Stimulated activated CD4-positive, alpha-beta T cell treated with anti-CD3 and anti-CD28 coated beads, Interleukin-12 subunit alpha, Interleukin-12 subunit beta, amount 100 ng/mL, for 4 hours (primary cell): ENCODE results near the gene SLC9A3.
"Not testable (repeated sequence)": the region's sequence is repeated elsewhere in the genome, so short reads cannot be mapped to it uniquely, and the experiment has no call there.

Source experiments
- DNase-seq: peaks from one replicate; pipeline ENCODE4 v3.0.0-alpha.2; 2020

The SLC9A3 gene

DNA sequence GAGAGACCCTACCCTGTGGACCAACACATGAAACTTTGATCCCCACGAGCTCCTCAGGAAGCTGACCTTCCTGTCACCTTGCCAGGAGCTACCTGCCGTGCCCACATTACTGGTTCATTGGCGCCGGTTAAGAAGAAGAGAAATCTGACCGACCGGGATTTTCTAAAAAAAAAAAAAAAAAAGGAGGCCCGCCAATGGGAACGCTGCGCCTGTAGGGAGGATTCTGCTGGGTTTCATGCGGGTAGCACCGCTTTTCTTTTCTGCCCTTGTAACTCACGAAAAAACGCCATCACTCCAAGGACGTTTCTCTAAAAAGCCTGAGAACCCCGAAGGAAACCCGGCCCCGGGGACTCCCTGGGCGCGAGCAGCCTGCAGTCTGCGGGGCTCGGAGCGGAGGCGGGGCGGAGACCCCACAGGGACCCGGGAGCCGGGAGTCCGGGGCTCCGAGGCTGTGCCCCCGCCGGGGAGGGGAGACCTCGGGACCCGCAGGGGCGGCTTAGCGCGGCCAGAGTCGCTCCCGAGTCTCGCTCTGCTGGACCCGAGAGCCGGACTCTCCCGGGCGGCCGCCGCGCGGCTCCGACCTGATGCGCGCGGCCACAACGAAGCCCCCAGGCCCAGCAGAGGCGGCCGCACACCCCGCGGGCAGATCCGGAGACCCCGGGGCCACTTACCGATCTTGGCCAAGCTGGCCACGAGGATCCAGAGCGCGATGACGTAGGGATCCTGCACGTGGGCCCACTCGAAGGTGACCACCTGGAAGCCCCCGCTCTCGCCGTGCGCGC lies 617 bp downstream of the SLC9A3 start:
- DNase-seq: no peak

GRCh38 chr5:522899-523440 lies 1.3 kb downstream of the SLC9A3 start:
- no peak for DNase-seq

- DNase-seq: no peak
Measured at GRCh38 chr5:522116-522515, 2.1 kb downstream of the SLC9A3 start.

GRCh38 chr5:521680-522079 lies 2.6 kb downstream of the SLC9A3 start:
- DNase-seq: no peak

DNA sequence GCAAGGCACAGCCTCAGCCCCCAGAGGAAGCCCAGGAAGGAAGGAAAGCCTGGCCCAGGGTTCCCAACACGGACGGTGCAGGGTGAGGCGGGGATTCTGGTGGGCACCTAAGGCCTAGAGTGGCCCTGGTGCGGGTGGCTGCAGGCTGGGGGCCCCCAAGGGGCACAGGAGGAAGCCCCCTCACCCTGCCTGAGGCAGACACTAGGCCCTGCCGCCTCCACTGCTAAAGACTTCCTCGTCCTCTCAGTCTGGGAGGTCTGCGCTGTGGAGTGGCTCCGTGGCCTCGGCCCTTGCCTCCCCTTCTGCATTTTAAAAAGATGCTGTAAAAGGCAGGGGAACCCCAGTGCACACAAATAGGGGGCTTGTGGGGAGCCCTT lies 3.4 kb downstream of the SLC9A3 start:
- DNase-seq: no peak

DNA sequence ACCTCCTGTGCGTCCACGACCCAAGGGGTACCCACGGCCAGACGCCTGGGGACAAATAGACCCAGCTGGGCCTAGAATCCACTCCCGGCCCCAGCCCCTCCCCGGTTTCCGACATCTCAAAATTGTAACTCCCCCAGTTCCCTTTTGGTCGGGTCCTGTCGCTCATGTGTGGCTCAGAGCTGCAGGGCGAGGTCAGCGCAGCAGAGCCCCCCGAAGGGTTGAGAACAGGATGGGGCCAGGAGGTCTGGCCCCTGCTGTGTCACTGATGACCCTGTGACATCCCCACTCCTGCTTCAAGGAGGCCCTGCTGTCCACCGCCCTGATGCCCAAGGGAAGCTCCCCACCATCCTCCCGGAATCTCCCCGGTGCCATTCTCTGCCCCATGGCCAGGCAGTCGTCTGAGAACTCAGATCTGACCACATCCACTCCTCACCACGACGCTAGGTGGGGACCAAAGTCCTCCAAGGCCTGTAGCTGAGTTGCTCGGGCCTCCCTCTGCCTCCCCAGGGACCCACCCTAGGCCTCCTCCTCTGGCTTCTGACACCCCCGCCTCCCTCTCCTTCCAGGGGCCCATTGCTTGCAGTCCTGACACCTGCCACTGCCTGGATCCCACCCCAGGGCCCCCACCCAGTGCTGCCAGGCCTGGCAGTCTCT lies 3.9 kb downstream of the SLC9A3 start:
- DNase-seq: no peak

GRCh38 chr5:518721-519120 lies 5.5 kb downstream of the SLC9A3 start:
- DNase-seq: no peak

- DNase-seq: no peak
Measured at GRCh38 chr5:517535-518100, 6.6 kb downstream of the SLC9A3 start.

DNA sequence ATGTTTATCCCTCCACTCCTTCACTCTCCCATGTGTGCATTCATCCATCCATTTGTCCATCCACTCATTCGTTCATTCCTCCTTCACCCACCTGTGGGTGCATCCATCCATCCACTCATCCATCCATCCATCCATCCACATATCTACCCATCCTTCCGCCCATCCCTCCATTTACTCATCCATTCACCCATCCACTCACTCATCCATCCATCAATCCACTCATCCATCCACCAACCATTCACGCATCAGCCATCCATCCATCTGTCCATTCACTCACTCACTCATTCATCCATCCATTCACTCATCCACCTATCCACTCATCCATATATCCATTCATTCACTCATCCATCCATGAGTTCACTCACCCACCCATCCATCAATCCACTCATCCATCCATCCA lies 7.3 kb downstream of the SLC9A3 start:
- no peak for DNase-seq

DNA sequence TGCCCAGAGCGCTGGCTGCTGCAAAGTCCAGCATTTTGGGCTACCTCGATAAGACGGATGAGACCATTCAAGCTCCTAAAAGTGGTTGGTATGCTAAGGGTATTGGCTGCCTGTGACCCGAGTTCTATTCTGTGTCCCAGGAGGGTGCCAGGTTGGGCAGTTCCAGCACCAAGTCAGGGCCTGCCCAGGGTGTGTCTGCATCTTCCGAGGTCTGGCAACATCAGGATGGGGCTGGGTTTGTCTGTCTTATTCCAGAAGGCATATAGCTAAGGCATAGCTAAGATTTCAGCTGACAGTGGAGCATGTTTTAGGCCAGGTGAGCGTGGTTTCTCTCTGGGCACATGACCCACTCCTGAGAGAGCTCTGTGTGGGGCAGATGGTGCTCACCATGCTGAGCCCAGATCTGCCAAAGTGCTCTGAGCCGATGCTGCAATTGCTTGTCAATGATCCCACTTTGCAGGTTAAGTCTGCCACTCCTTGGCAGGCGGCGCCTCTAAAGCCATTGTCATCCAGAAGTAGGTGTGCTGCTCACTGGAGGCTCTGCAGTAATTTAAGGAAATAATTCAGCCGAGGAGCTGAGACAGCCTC lies 7.8 kb downstream of the SLC9A3 start:
- no peak for DNase-seq

- no peak for DNase-seq
Measured at GRCh38 chr5:515273-515836, 8.9 kb downstream of the SLC9A3 start.

DNA sequence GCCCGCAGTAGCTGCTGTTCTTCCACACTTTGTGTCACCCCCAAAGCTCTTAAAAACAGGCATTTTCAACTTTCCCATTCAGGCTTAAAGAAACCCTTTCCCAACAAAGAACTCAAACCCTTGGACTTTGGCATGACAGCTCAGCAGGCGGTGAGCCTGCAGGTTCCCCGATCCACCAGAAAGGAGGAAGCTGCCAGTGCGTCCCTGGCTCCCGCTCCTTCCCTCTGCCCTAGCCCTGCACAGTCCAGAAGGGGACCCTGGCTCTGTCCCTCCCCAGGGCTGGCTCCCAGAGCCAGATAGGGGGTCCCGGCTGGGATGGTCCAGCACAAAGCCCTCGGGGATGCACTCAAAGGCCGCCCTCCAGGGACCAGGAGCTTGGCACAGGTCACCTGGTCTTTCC lies 9.6 kb downstream of the SLC9A3 start:
- DNase-seq: no peak

- DNase-seq: no peak
Measured at GRCh38 chr5:514101-514485, 10.2 kb downstream of the SLC9A3 start.

DNA sequence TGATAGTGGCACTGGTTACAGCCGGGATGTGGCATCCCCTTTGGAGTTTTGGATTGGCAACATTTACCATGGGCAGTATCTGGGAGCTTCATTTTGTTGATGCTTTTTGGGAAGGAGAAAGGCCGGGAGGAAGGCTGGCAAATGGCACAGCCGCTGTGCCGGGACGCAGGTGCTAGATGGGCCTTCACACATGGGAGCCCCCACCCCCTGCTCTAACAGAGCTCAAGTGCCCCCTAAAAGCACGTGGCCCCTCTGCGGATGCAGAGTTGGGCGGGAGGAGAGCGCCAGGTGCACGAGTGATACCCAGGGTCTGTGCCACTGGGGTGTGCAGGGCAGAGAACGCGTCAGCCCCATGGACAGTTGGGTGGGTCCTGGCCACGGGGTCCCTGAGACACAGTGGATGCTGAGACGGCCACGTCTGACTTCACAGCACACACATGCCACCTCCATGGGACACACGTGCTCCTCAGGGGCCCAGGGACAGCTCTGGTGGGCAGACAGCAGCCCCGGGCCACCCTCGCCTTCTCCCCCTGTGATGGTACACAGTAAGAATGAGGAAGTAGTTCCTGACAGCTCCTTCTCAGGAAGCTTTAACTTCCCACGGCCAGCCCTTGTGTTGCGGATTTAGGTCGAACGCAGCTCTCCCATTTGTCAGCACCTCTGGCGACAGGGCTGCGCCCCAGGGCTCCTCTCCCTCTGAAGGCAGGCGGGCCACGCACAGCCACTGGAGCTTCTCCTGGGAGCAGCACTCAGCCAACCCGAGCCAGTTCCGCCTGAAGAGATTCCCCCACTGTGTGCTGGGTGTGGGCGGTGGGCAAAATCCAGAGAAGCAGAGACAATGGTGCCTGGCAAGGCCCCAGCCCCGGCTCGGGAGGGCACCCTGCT lies 10.8 kb downstream of the SLC9A3 start:
- DNase-seq: no peak

DNA sequence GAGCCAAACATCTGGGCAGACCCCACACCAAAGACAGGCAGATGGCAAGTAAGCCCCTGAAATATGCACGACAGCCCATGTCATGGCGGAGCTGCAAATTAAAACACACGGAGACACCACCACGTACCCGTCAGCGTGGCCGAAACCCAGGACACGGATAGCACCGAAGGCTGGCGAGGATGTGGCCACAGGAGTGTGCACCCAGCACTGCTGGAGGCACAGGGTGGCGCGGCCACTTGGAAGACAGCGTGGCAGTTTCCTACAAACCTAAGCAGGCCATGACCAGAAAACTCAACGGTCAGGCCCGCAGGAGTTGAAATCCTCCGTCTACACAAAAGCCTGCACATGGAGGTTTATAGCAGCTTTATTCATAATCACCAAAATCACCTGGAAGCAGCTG lies 12.8 kb downstream of the SLC9A3 start:
- DNase-seq: no peak

- DNase-seq: no peak
Measured at GRCh38 chr5:510521-510920, 13.7 kb downstream of the SLC9A3 start.

DNA sequence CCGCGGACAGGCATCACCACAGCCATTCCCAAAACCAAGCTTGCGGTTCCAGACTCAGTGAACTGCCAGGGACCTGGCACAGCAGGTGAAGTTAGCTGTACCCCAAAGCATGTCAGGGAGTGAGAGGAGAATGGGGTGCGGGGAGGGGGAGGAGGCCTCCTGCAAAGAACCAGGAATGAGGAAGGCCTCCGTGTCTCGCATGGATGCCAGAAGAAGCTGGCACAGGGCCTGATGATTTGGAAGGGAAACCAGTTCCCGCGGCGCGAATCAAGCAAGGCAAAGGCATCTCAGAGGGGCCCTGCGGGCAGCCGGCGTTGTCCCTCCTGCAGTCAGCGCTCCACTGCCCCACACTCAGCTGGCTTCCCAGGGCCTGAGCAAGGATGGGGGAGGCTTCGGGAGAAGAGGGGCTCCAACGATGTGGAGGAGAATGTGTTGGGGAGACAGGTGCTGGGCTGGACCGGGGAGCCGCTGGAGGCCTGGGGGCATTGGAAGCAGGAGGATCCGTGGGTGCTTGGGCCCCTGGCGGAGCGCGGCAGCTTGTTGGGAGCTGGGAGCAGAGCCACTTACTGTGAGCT lies 14.6 kb downstream of the SLC9A3 start:
- DNase-seq: no peak

DNA sequence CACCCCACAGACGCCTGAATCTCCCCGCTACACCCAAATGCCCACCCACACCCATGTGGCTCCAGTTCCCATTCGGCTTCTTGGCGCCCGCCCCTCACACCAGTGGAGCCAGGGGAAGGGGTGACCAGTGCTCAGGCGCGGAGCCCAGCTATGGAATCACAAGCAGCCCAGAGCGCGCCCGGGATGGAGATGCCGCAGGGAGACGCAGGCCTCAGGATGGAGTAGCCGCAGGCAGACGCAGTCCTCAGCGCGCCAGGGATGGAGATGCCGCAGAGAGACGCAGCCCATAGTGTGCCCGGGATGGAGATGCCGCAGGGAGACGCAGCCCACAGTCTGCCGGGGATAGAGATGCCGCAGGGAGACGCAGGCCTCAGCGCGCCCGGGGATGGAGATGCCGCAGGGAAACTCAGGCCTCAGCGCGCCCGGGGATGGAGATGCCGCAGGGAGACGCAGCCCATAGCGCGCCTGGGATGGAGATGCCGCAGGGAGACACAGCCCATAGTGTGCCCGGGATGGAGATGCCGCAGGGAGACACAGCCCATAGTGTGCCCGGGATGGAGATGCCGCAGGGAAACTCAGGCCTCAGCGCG lies 16.2 kb downstream of the SLC9A3 start:
- not testable (repeated sequence) for DNase-seq

DNA sequence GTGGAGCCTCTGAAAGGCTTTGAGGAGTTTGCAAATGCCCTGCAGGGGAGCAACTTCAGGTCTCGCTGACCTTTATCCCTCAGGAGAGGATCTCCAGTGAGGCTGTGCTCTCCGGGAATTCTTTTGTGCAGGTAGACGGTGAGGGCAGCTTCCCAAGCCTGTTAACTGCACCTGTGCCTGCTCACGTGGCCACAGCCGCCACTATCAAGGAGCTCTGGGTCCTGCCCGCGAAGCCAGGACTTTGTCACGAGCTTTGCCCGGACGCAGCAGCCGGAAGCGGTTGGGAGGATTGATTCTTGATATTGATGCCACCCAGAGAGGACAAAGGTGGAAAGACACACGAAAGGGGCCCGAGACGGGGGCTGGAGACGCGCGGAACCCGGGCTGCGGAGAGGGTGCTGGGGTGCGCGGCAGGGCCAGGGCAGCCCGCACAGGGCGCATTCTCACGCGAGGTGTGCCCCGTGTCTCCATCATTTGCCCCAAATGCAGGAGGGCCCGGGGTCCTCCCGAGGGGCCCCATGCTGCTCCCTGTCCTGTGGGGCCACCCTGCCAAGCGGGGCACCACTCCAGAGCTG lies 18.2 kb downstream of the SLC9A3 start:
- no peak for DNase-seq

DNA sequence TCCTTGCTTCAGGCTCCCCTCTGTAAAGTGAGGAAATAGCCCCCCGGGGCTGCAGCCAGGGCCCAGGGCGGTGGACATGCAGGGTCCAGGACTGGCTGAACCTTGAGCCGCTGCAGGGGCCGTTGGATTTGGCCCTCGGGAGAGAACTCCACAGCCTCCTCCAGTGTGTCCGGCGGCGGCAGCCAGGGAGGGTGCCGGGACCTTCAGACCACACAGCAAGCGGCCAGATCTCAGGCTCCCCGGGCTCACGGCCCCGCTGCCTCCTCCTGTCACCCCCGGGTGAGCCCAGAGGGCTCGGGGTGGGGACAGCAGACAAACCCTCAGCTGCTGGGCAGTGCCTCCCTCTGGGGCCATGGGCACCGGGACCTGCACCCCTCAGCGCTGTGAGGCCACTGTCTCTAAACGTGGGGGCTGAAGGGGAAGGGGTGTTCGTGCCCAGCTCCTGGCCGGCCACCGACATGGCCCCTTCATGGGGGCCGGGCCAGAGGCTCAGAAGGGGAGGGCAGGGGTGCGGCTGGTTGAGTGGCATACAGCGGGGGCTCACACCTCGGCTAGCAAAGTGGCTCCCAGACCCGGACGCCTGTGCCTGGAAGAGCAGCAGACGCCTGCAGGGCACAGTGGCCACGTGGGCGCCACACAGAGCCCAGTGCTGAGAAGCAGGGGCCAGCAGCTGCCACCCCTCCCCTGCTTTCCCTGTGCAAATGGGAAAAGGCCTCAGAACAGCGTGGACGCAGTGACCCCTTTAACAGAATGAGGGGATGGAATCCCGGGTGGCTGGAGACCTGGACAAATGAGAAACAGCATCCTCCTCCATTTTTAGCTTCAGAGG lies 19.7 kb downstream of the SLC9A3 start:
- DNase-seq: no peak
